GM15510 (cell line): ENCODE data around the gene FMNL2.

Experiments
- POLR2A ChIP-seq: IDR thresholded peaks from 3 replicates; pipeline ENCODE4 v1.6.1; 2011; ENCODE audit warnings: borderline replicate concordance; ENCODE audit not compliant: insufficient read length; ENCODE audit errors: extremely low read depth

The FMNL2 gene

GRCh38 chr2:152632736-152633135 is 297.8 kb downstream of the FMNL2 start:
- no peak for TF ChIP-seq POLR2A

GRCh38 chr2:152635635-152636298 is 300.8 kb downstream of the FMNL2 start:
- no peak for TF ChIP-seq POLR2A

- TF ChIP-seq POLR2A = no peak
These were observed 302.3 kb downstream of the FMNL2 start for GRCh38 chr2:152637251-152637650.

- TF ChIP-seq POLR2A = no peak
These were observed 303.1 kb downstream of the FMNL2 start for GRCh38 chr2:152638056-152638455.

GRCh38 chr2:152638590-152638989 is 303.6 kb downstream of the FMNL2 start:
- no peak for TF ChIP-seq POLR2A

GRCh38 chr2:152644189-152644873 is 309.4 kb downstream of the FMNL2 start:
- no peak for TF ChIP-seq POLR2A

- TF ChIP-seq POLR2A = no peak
These were observed 311.3 kb downstream of the FMNL2 start for GRCh38 chr2:152646264-152646663.

- TF ChIP-seq POLR2A = no peak
These were observed 311.8 kb downstream of the FMNL2 start for GRCh38 chr2:152646775-152647174.

- no peak for TF ChIP-seq POLR2A
These were observed 312.6 kb downstream of the FMNL2 start for GRCh38 chr2:152647552-152647951.

GRCh38 chr2:152648336-152648735 is 313.4 kb downstream of the FMNL2 start:
- TF ChIP-seq POLR2A = no peak

GRCh38 chr2:152649997-152650396 is 315.0 kb downstream of the FMNL2 start:
- no peak for TF ChIP-seq POLR2A

- no peak for TF ChIP-seq POLR2A
These were observed 315.9 kb downstream of the FMNL2 start for GRCh38 chr2:152650768-152651371.

GRCh38 chr2:152651834-152652233 is 316.9 kb downstream of the FMNL2 start:
- no peak for TF ChIP-seq POLR2A

- TF ChIP-seq POLR2A = no peak
These were observed 320.9 kb downstream of the FMNL2 start for GRCh38 chr2:152655880-152656279.

- TF ChIP-seq POLR2A = no peak
These were observed 322.1 kb downstream of the FMNL2 start for GRCh38 chr2:152657043-152657442.

- TF ChIP-seq POLR2A = no peak
These were observed 323.2 kb downstream of the FMNL2 start for GRCh38 chr2:152658221-152658620.
